NCI-H1105 treated with DMSO at 0.1 percent for 48 hours (cell line): Measurements from ENCODE around the gene BIN2.

Experiments
- DNase-seq: peaks from one replicate; lab custom pipeline; 2025; lab: John Stamatoyannopoulos, UW

The BIN2 gene

GRCh38 chr12:51254536-51254935 lies 69.4 kb downstream of the BIN2 start:
- DNase-seq: no peak

GRCh38 chr12:51253276-51253675 lies 70.7 kb downstream of the BIN2 start:
- no peak for DNase-seq

- no peak for DNase-seq
Measured at GRCh38 chr12:51247523-51248206, 76.3 kb downstream of the BIN2 start.

GRCh38 chr12:51246254-51246853 lies 77.6 kb downstream of the BIN2 start:
- DNase-seq: no peak

- DNase-seq: no peak
Measured at GRCh38 chr12:51245476-51246253, 78.3 kb downstream of the BIN2 start.

- DNase-seq: no peak
Measured at GRCh38 chr12:51244269-51244668, 79.7 kb downstream of the BIN2 start.

- DNase-seq: no peak
Measured at GRCh38 chr12:51242876-51243275, 81.1 kb downstream of the BIN2 start.

- no peak for DNase-seq
Measured at GRCh38 chr12:51242120-51242519, 81.9 kb downstream of the BIN2 start.

GRCh38 chr12:51240971-51241370 lies 83.0 kb downstream of the BIN2 start:
- DNase-seq: no peak

- peak; percentile 83 for DNase-seq
Measured at GRCh38 chr12:51238510-51239334, 85.3 kb downstream of the BIN2 start, which contains the start of gene DAZAP2. Gene DAZAP2, plus strand, starts transcription at chr12:51238826. Its CDS starts 82 bp downstream, at chr12:51238908.

- peak; percentile 24 for DNase-seq
Measured at GRCh38 chr12:51238037-51238509, 85.9 kb downstream of the BIN2 start.

GRCh38 chr12:51234530-51234929 lies 89.4 kb downstream of the BIN2 start:
- DNase-seq: no peak

- no peak for DNase-seq
Measured at GRCh38 chr12:51232642-51233041, 91.3 kb downstream of the BIN2 start.
